ENCODE results near the gene CCDC191. TPM values are rescaled to one million over a fixed set of nuclear protein-coding genes. Genes with fewer than 3 reads are reported as not detected.

Gene CCDC191
- total and polyA plus RNA-seq, 2 of the 4 experiments (the other 2 are of a cell fraction), result 0.72 to 1.1 TPM

DNA sequence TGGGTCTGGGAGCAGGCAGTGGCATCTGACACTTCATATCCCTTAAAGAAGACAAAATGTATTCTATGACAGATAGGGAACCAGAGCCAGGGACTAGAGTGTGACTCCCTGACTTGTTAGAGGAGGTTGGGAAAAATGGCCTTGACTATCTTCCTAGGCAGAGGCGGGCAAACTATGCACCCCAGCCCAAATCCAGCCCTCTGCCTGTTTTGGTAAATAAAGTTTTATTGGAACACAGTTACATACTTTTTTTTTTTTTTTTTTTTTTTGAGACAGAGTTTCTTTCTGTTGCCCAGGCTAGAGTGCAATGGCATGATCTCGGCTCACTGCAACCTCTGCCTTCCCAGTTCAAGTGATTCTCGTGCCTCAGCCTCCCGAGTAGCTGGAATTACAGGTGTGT is 47.5 kb upstream of the CCDC191 start:
- Histone ChIP-seq H2BK120ac (ENCODE audit: low read depth, low read length) (no peak overlapping the region), H3K36me3 (ENCODE audit: control insufficient read depth, insufficient read depth, low read length) (no peaks in the 10 kb centered on the region), H3K14ac (replicated peaks; ENCODE audit: low read depth, low read length) (no peak overlapping the region), H3K23ac (ENCODE audit: low read depth, low read length) (no peak overlapping the region), H2AK5ac (ENCODE audit: low read depth, low read length) (no peak overlapping the region), H2BK5ac (ENCODE audit: low read depth, low read length, poor library complexity, severe bottlenecking) (no peak overlapping the region), H3K4ac (ENCODE audit: low read depth, low read length) (no peak overlapping the region), H3K79me1 (ENCODE audit: low read depth in 1 of 2, low read length in 2 of 2) (no peaks in the 10 kb centered on the region), H3K18ac (ENCODE audit: low read depth, low read length) (no peak overlapping the region), H4K8ac (ENCODE audit: low read depth in 2 of 2, low read length in 2 of 2) (no peak overlapping the region), H3K4me1 (ENCODE audit: control insufficient read depth, insufficient read depth, low read length) (no peaks in the 10 kb centered on the region), H2AFZ (replicated peaks; ENCODE audit: low read length, poor library complexity) (no peak overlapping the region), H2BK20ac (ENCODE audit: low read depth, low read length) (no peak overlapping the region), H3K9me1 (ENCODE audit: insufficient read depth, low read length) (no peaks in the 10 kb centered on the region; the same call in 1 of the 2 replicates), H3K27me3 (ENCODE audit: control insufficient read depth, insufficient read depth, low read length) (peaks cover 2% of the 10 kb centered on the region; the same call in 1 of the 2 replicates), H3K4me3 (ENCODE audit: insufficient read depth, low read depth, low read length) (no peak overlapping the region), H3K56ac (ENCODE audit: extremely low read depth, insufficient read depth, low read length) (no peak overlapping the region), H3K27ac (ENCODE audit: insufficient read depth, low read length) (no peak overlapping the region), H3K4me2 (ENCODE audit: low read depth, low read length) (no peak overlapping the region), H4K5ac (ENCODE audit: low read depth, low read length) (no peak overlapping the region), H2AK9ac (replicated peaks; ENCODE audit: low read depth, low read length, poor library complexity) (no peak overlapping the region), H2BK15ac (ENCODE audit: low read depth, low read length) (no peak overlapping the region), H3K9me3 (ENCODE audit: control insufficient read depth, insufficient read depth, low read length) (no peaks in the 10 kb centered on the region), H3K9ac (ENCODE audit: low read depth, low read length) (no peak overlapping the region), H4K91ac (ENCODE audit: insufficient read depth, low read depth, low read length) (no peak overlapping the region), H4K20me1 (ENCODE audit: insufficient read depth, low read length) (no peaks in the 10 kb centered on the region)
- in situ Hi-C loops (cut with MboI; ENCODE audit: low sequenced_read_pairs), result no loop called here
- 90% methylated on average over 2 of the region's 4 CpGs; no CpG with 5 or more reads in 1 of the 2 experiments for WGBS, 2 experiments (ENCODE audit: extremely low coverage in 2 of 2, insufficient read length in 1 of 2)
- dilution Hi-C loops (cut with HindIII; ENCODE audit: low sequenced_read_pairs, unreplicated experiment), result no loop called here
- TF ChIP-seq RFX5 (IDR thresholded peaks at IDR 0.05; ENCODE audit: low read depth, low read length) (no peak), RAD21 (IDR thresholded peaks at IDR 0.05; ENCODE audit: low read length) (no peak)
- no TSS peak for BruUV-seq (replicated peaks)
- DNase-seq (no peak), ATAC-seq (ENCODE audit: low read depth) (no peak)
- ChIA-PET CTCF (no interaction called here), POLR2A (ENCODE audit: unreplicated experiment) (no interaction called here)
- intact Hi-C loops (cut with micrococcal nuclease), result no loop called here
